Suprapubic skin (tissue), 4 donors: ENCODE measurements around the gene UBE2N. TPM values are rescaled to one million over a fixed set of nuclear protein-coding genes. Genes with fewer than 3 reads are reported as not detected.

Experiments used
- DNase-seq, 2 donors: peaks; one replicate each; pipeline ENCODE4 v3.0.0-alpha.2; 2019; ENCODE audit warnings: low spot score in 2 of 2
- H3K27ac ChIP-seq: fragments of 200-600 bp; sonication (generic); one replicate; pipeline ENCODE4 v1.5.1; 2019
- H3K27me3 ChIP-seq: fragments of 200-600 bp; sonication (generic); one replicate; pipeline ENCODE4 v1.5.1; 2019
- H3K36me3 ChIP-seq: fragments of 200-600 bp; sonication (generic); one replicate; pipeline ENCODE4 v1.5.1; 2019
- H3K4me1 ChIP-seq: fragments of 200-600 bp; sonication (generic); one replicate; pipeline ENCODE4 v1.5.1; 2019
- H3K4me3 ChIP-seq: fragments of 200-600 bp; sonication (generic); one replicate; pipeline ENCODE4 v1.5.1; 2019; ENCODE audit warnings: mild to moderate bottlenecking
- H3K9me3 ChIP-seq: fragments of 200-600 bp; sonication (generic); one replicate; pipeline ENCODE4 v1.5.1; 2019
- EP300 ChIP-seq: sonication (generic); formaldehyde crosslinking; IDR thresholded peaks from one replicate; pipeline ENCODE4 v1.6.1; 2017; ENCODE audit warnings: antibody characterized with exemption
- POLR2A ChIP-seq, 2 donors: fragments of 450-650 bp; IDR thresholded peaks; one replicate each; pipeline ENCODE4 v1.6.1; 2017; ENCODE audit warnings: antibody characterized with exemption in 2 of 2, mild to moderate bottlenecking in 2 of 2, moderate library complexity in 2 of 2
- POLR2AphosphoS5 ChIP-seq, 3 donors: sonication (generic); formaldehyde crosslinking; IDR thresholded peaks; one replicate each; pipeline ENCODE4 v1.6.1; 2017; ENCODE audit warnings: antibody characterized with exemption in 3 of 3
- WGBS: methylation state at CpG from one replicate; pipeline ENCODE4 v1.1.5; 2018; 5-methylcytosine and 5-hydroxymethylcytosine counted together
- total RNA-seq, 4 donors: library from RNA; depleted of rRNA; stranded (reverse); fragments of >200 nt; gene quantifications; one replicate each; pipeline ENCODE4 v1.1.0, GENCODE V29; 2016
- TF ChIP-seq, protein P1 (sequence below), 2 donors: fragments of 200-600 bp in 1 of 2; fragments of 450-650 bp in 1 of 2; sonication (generic) in 1 of 2; IDR thresholded peaks; one replicate each; pipeline ENCODE4 v1.5.1; 2016 to 2019; ENCODE audit warnings: antibody characterized with exemption in 2 of 2, mild to moderate bottlenecking in 1 of 2, moderate library complexity in 1 of 2

The UBE2N gene
- total RNA-seq, 4 donors from 2014 or later: 23.1 to 71.3 (median 54.3) TPM

DNA sequence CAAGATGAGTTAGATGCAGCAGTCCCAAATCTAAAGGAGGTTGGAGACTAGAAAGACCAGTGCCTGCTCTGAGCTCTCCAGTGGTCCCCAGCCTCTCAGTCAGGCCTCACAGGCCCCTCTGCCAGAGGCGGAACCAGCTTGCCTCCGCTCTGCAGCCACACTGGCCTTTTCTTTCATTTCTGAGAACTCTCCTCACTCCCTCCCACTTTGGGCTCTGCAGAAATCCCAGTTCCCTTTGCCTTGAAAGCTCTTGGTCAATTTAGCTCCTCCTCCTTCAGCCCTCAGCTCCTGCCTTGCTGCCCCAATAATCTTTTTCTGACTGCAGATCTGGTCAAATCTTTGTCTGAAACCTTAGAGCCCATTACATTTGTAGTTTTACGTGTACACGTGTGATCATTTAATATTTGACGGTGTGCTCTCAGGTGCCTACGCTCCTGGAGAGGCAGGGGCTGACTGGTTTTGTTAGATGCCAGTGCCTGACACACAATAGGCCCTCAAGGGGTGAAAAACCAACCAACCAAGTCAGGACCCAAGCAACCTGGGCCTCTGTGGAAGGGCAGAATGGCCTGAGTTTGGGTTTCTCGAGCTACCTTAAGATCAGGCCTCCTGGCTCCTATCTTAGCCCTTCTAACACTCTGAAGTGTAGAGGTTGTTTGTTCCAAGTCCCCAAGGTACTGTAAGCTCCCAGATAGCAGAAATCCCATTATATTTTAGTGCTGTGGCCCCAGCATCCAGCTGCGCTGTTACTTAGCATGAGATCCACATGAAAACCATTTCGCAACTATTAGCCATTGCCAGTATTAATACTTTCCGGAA, 65.1 kb downstream of the UBE2N start:
- DNase-seq: no peak
- H3K27ac ChIP-seq: peak overlapping the region; percentile 95
- peaks cover 32% of the 10 kb centered on the region for H3K4me1 ChIP-seq
- peak overlapping the region; percentile 88 for H3K4me3 ChIP-seq
- 66% methylated on average over 10 of the region's 10 CpGs for WGBS
- TF ChIP-seq POLR2AphosphoS5 (IDR thresholded peaks at IDR 0.05): no peak
- TF ChIP-seq, protein P1, sequence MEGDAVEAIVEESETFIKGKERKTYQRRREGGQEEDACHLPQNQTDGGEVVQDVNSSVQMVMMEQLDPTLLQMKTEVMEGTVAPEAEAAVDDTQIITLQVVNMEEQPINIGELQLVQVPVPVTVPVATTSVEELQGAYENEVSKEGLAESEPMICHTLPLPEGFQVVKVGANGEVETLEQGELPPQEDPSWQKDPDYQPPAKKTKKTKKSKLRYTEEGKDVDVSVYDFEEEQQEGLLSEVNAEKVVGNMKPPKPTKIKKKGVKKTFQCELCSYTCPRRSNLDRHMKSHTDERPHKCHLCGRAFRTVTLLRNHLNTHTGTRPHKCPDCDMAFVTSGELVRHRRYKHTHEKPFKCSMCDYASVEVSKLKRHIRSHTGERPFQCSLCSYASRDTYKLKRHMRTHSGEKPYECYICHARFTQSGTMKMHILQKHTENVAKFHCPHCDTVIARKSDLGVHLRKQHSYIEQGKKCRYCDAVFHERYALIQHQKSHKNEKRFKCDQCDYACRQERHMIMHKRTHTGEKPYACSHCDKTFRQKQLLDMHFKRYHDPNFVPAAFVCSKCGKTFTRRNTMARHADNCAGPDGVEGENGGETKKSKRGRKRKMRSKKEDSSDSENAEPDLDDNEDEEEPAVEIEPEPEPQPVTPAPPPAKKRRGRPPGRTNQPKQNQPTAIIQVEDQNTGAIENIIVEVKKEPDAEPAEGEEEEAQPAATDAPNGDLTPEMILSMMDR (IDR thresholded peaks at IDR 0.05): no peak
- TF ChIP-seq POLR2A (IDR thresholded peaks at IDR 0.05): no peak
- no peak for TF ChIP-seq EP300
- H3K9me3 ChIP-seq: no peaks in the 10 kb centered on the region
- no peaks in the 10 kb centered on the region for H3K27me3 ChIP-seq
- no peaks in the 10 kb centered on the region for H3K36me3 ChIP-seq

DNA sequence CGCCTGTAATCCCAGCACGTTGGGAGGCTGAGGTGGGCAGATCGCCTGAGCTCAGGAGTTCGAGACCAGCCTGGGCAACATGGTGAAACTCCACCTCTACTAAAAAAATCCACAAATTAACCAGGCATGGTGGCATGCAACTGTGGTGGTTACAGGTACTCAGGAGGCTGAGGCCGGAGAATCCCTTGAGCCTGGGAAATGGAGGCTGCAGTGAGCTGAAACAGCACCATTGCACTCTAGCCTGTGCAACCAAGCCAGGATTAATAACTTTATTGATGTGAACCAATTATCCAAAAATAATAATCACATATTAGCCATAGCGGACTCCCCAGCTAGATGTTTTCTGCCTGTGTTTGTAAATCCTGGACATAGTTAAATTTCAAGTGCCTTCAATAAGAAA, 65.8 kb downstream of the UBE2N start:
- no peak for DNase-seq
- Histone ChIP-seq H3K4me3 (peak overlapping the region; percentile 88), H3K4me1 (peaks cover 25% of the 10 kb centered on the region), H3K36me3 (no peaks in the 10 kb centered on the region), H3K9me3 (no peaks in the 10 kb centered on the region), H3K27ac (no peak overlapping the region), H3K27me3 (no peaks in the 10 kb centered on the region)
- TF ChIP-seq POLR2AphosphoS5 (IDR thresholded peaks at IDR 0.05) (no peak), EP300 (no peak), POLR2A (IDR thresholded peaks at IDR 0.05) (no peak)
- TF ChIP-seq, protein P1 (IDR thresholded peaks at IDR 0.05): no peak
- WGBS: 89% methylated on average over 6 of the region's 6 CpGs

DNA sequence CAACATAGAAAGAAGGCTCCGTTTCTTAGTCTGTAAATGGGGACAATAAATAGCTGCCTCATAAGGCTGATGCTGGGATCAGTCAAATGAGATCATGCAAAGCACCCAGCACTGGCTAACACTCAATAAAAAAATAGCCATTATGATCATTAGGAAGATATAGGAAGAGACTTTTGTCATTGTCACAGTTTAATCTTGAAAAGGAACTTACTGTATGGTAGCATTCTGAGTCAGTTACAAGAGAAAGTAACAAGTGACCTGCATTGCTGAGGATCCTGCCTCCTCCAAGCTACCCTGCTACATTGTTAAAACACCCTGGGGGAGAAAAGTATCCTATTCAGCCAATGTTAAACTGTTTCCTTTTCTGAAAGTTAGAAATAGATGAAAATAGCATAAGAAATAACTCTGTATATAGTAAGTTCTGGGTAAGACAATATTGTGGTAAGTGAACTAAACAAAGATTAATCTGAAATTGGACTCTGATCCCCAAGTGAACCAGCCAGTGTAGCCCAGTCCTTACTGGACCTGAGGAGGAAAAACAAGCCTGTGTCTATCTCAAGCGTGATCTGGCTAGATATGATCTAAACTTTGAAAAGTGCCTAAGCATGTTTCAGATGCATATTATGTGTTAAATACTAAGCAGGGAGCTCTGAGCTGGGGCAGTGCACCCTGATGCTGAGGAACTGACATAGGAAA, 67.6 kb downstream of the UBE2N start:
- WGBS: 65% methylated on average over 2 of the region's 2 CpGs
- H3K4me3 ChIP-seq: no peak overlapping the region
- H3K9me3 ChIP-seq: no peaks in the 10 kb centered on the region
- no peaks in the 10 kb centered on the region for H3K27me3 ChIP-seq
- H3K36me3 ChIP-seq: no peaks in the 10 kb centered on the region
- H3K27ac ChIP-seq: no peak overlapping the region
- TF ChIP-seq EP300: no peak
- no peak for TF ChIP-seq POLR2A (IDR thresholded peaks at IDR 0.05)
- TF ChIP-seq, protein P1 (IDR thresholded peaks at IDR 0.05): no peak
- TF ChIP-seq POLR2AphosphoS5 (IDR thresholded peaks at IDR 0.05): no peak
- DNase-seq: no peak
- H3K4me1 ChIP-seq: peaks cover 8% of the 10 kb centered on the region

DNA sequence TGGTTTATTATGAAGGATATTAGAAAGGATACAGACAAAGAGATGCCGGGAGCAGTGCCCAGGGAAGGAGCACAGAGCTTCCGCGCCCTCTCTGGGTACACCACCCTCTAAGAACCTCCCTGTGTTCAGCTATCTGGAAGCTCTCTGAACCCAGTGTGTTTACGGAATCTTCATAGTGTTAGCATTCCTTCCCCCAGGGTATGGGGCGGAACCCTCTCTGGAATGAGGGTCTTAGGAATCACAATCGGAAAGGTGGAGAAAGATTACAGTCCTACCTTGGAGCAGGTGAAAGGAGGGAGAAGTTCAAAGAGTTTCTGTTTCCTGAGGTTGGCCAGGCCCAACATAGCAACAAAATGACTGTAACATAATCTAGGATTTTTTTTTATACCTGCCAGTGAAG, 70.8 kb downstream of the UBE2N start:
- TF ChIP-seq POLR2A (IDR thresholded peaks at IDR 0.05): no peak
- TF ChIP-seq POLR2AphosphoS5 (IDR thresholded peaks at IDR 0.05): no peak
- TF ChIP-seq, protein P1 (IDR thresholded peaks at IDR 0.05): no peak
- TF ChIP-seq EP300: no peak
- Histone ChIP-seq H3K4me1 (peaks cover 4% of the 10 kb centered on the region), H3K4me3 (no peak overlapping the region), H3K27ac (no peak overlapping the region), H3K36me3 (no peaks in the 10 kb centered on the region), H3K27me3 (no peaks in the 10 kb centered on the region), H3K9me3 (no peaks in the 10 kb centered on the region)
- no peak for DNase-seq
- 89% methylated on average over 6 of the region's 6 CpGs for WGBS

DNA sequence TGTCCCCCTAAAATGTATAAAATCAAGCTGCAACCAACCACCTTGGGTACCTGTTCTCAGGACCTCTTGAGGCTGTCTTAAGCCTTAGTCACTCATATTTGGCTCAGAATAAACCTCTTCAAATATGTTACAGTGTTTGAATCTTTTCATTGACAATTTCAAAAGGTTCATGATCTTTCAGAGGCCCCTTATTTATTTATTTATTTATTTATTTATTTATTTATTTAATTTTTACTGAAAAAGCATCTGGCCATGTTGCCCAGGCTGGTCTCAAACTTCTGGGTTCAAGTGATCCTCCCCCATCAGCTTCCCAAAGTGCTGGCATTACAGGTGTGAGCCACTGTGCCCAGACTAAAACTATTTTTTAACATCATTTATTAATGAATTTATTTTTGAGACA, 72.2 kb downstream of the UBE2N start:
- Histone ChIP-seq H3K27me3 (no peaks in the 10 kb centered on the region), H3K36me3 (no peaks in the 10 kb centered on the region), H3K4me1 (no peaks in the 10 kb centered on the region), H3K9me3 (no peaks in the 10 kb centered on the region), H3K27ac (no peak overlapping the region), H3K4me3 (no peak overlapping the region)
- no peak for DNase-seq
- TF ChIP-seq POLR2AphosphoS5 (IDR thresholded peaks at IDR 0.05) (no peak), EP300 (no peak), POLR2A (IDR thresholded peaks at IDR 0.05) (no peak)
- TF ChIP-seq, protein P1 (IDR thresholded peaks at IDR 0.05): no peak
